Small intestine (tissue), 7 donors: ENCODE measurements around the gene ZNF777. TPM values are rescaled to one million over a fixed set of nuclear protein-coding genes. Genes with fewer than 3 reads are reported as not detected.
"Not testable (repeated sequence)": the region's sequence is repeated elsewhere in the genome, so short reads cannot be mapped to it uniquely, and the experiment has no call there.

ENCODE experiments used
- DNase-seq, 2 donors: peaks; one replicate each; pipeline versions ENCODE4 v3.0.0 to v3.0.0-alpha.2; 2013
- FAIRE-seq: peaks from 2 replicates; lab custom pipeline; 2012; peaks lifted over from hg19 to GRCh38; lab: Jason Lieb, UNC
- H3K27ac ChIP-seq, 3 donors: one replicate each; pipeline ENCODE4 v1.5.1; 2013; ENCODE audit warnings: low read length in 2 of 3, mild to moderate bottlenecking in 2 of 3, control low read depth in 1 of 3, inconsistent platforms in 1 of 3, low read depth in 1 of 3, moderate library complexity in 1 of 3
- H3K27me3 ChIP-seq, 3 donors: one replicate each; pipeline ENCODE4 v1.6.1; 2013; ENCODE audit warnings: low read length in 3 of 3, inconsistent platforms in 1 of 3; ENCODE audit not compliant: control insufficient read depth in 3 of 3, insufficient read depth in 3 of 3
- H3K36me3 ChIP-seq, 3 donors: one replicate each; pipeline ENCODE4 v1.6.1; 2013; ENCODE audit warnings: low read length in 3 of 3, inconsistent platforms in 1 of 3, low read depth in 1 of 3, mild to moderate bottlenecking in 1 of 3, moderate library complexity in 1 of 3; ENCODE audit not compliant: control insufficient read depth in 3 of 3, insufficient read depth in 2 of 3
- H3K4me1 ChIP-seq, 3 donors: one replicate each; pipeline ENCODE4 v1.6.1; 2013; ENCODE audit warnings: low read length in 2 of 3, inconsistent platforms in 1 of 3, low read depth in 1 of 3, mild to moderate bottlenecking in 1 of 3, moderate library complexity in 1 of 3; ENCODE audit not compliant: control insufficient read depth in 3 of 3, insufficient read depth in 2 of 3
- H3K4me3 ChIP-seq, 3 donors: one replicate each; pipeline ENCODE4 v1.5.1; 2013; ENCODE audit warnings: low read length in 3 of 3, control low read depth in 1 of 3, inconsistent platforms in 1 of 3, low read depth in 1 of 3, mild to moderate bottlenecking in 1 of 3, moderate library complexity in 1 of 3
- H3K9me3 ChIP-seq, 2 donors: one replicate each; pipeline ENCODE4 v1.6.1; 2013; ENCODE audit warnings: low read depth in 1 of 2, low read length in 1 of 2; ENCODE audit not compliant: control insufficient read depth in 2 of 2, insufficient read depth in 1 of 2
- WGBS, 3 donors: extraction: QIAGEN DNeasy Blood & Tissue Kit; methylation state at CpG; one replicate each; pipeline ENCODE4 v1.1.7; 2013; 5-methylcytosine and 5-hydroxymethylcytosine counted together
- polyA plus RNA-seq, 4 donors: library from polyadenylated mRNA; stranded (reverse) in 3 of 4; unstranded in 1 of 4; fragments of 200-250 nt in 3 of 4; fragments of 120-200 nt in 1 of 4; gene quantifications; one replicate each; pipeline versions ENCODE4 v1.2.1 to v1.2.3, GENCODE V29; 2013
- donor health status: healthy with polysubstance abuse.
- donor health status: control.
- donor health status: control.
- donor health status: Bipolar disorder and iron deficiency.
- donor health status: healthy.

ZNF777 gene
- polyA plus RNA-seq, 4 donors: 3.0 to 10.4 (median 6.8) TPM

GRCh38 chr7:149422914-149423301, 38.0 kb downstream of the ZNF777 start:
- DNase-seq: peak; percentile 37 to 56
- 1 to 6% (median 3%) methylated on average over 22 to 35 of the region's 35 CpGs for WGBS, 3 donors
- no peak for FAIRE-seq
- Histone ChIP-seq H3K4me1 (peaks cover 0 to 5% (median 0%) of the 10 kb centered on the region in 3 donors), H3K4me3 (peak overlapping the region; percentile 55 to 66 (median 57)), H3K27me3 (peaks cover 0 to 4% (median 0%) of the 10 kb centered on the region in 3 donors), H3K36me3 (peaks cover 0 to 5% (median 0%) of the 10 kb centered on the region in 3 donors), H3K27ac (peak overlapping the region in 2 of 3 donors; percentile 52 to 73), H3K9me3 (no peaks in the 10 kb centered on the region)

- H3K27me3 ChIP-seq: peaks cover 0 to 4% (median 0%) of the 10 kb centered on the region in 3 donors
- H3K4me1 ChIP-seq: peaks cover 0 to 5% (median 0%) of the 10 kb centered on the region in 3 donors
- H3K27ac ChIP-seq: peak overlapping the region; percentile 52 to 73 (median 53)
- WGBS, 3 donors: 2 to 3% (median 2%) methylated on average over 54 to 68 of the region's 68 CpGs
- H3K9me3 ChIP-seq: no peaks in the 10 kb centered on the region
- FAIRE-seq (no peak), DNase-seq (peak; percentile 76 to 89)
- H3K4me3 ChIP-seq: peak overlapping the region; percentile 57 to 66 (median 61)
- H3K36me3 ChIP-seq: peaks cover 0 to 5% (median 0%) of the 10 kb centered on the region in 3 donors
These were observed 38.5 kb downstream of the ZNF777 start for GRCh38 chr7:149422162-149422913.

GRCh38 chr7:149420006-149420405, 40.9 kb downstream of the ZNF777 start:
- H3K27me3 ChIP-seq: peaks cover 0 to 5% (median 0%) of the 10 kb centered on the region in 3 donors
- H3K9me3 ChIP-seq: no peaks in the 10 kb centered on the region
- no peak overlapping the region for H3K4me3 ChIP-seq
- H3K4me1 ChIP-seq: peaks cover 0 to 5% (median 0%) of the 10 kb centered on the region in 3 donors
- H3K27ac ChIP-seq: no peak overlapping the region
- FAIRE-seq (no peak), DNase-seq (no peak)
- H3K36me3 ChIP-seq: no peaks in the 10 kb centered on the region
- 81 to 89% (median 85%) methylated on average over 3 of the region's 3 CpGs for WGBS, 3 donors

GRCh38 chr7:149415391-149416071, 45.3 kb downstream of the ZNF777 start:
- DNase-seq (no peak), FAIRE-seq (no peak)
- WGBS, 3 donors: 53 to 77% (median 74%) methylated on average over 26 of the region's 26 CpGs
- H3K9me3 ChIP-seq: no peaks in the 10 kb centered on the region
- H3K4me1 ChIP-seq: no peaks in the 10 kb centered on the region
- peaks cover 0 to 5% (median 4%) of the 10 kb centered on the region in 3 donors for H3K27me3 ChIP-seq
- H3K27ac ChIP-seq: peak overlapping the region in 1 of 3 donors; percentile 1
- H3K36me3 ChIP-seq: no peaks in the 10 kb centered on the region
- peak overlapping the region in 1 of 3 donors; percentile 8 for H3K4me3 ChIP-seq

GRCh38 chr7:149414745-149415390, 46.0 kb downstream of the ZNF777 start:
- Histone ChIP-seq H3K36me3 (no peaks in the 10 kb centered on the region), H3K4me3 (peak overlapping the region in 1 of 3 donors; percentile 8), H3K4me1 (no peaks in the 10 kb centered on the region), H3K27me3 (peaks cover 0 to 5% (median 4%) of the 10 kb centered on the region in 3 donors), H3K27ac (peak overlapping the region in 1 of 3 donors; percentile 1), H3K9me3 (no peaks in the 10 kb centered on the region)
- DNase-seq: peak; percentile 3 to 60
- WGBS, 3 donors: 7 to 30% (median 22%) methylated on average over 36 of the region's 36 CpGs
- FAIRE-seq: no peak

GRCh38 chr7:149414171-149414570, 46.7 kb downstream of the ZNF777 start:
- H3K4me3 ChIP-seq: no peak overlapping the region
- H3K27ac ChIP-seq: no peak overlapping the region
- no peaks in the 10 kb centered on the region for H3K36me3 ChIP-seq
- WGBS, 3 donors: 53 to 63% (median 60%) methylated on average over 5 of the region's 5 CpGs
- no peaks in the 10 kb centered on the region for H3K9me3 ChIP-seq
- no peak for FAIRE-seq
- DNase-seq: no peak
- no peaks in the 10 kb centered on the region for H3K4me1 ChIP-seq
- peaks cover 0 to 5% (median 4%) of the 10 kb centered on the region in 3 donors for H3K27me3 ChIP-seq

GRCh38 chr7:149413083-149413482, 47.8 kb downstream of the ZNF777 start:
- H3K4me1 ChIP-seq, H3K4me3 ChIP-seq, FAIRE-seq, H3K36me3 ChIP-seq, H3K27me3 ChIP-seq, DNase-seq, H3K27ac ChIP-seq, H3K9me3 ChIP-seq: not testable (repeated sequence)
- WGBS, 3 donors: 95 to 98% (median 97%) methylated on average over 3 of the region's 3 CpGs

- 74 to 87% (median 82%) methylated on average over 6 of the region's 6 CpGs for WGBS, 3 donors
- FAIRE-seq (no peak), DNase-seq (no peak)
- Histone ChIP-seq H3K4me1 (no peaks in the 10 kb centered on the region), H3K4me3 (no peak overlapping the region), H3K9me3 (no peaks in the 10 kb centered on the region), H3K36me3 (no peaks in the 10 kb centered on the region), H3K27ac (no peak overlapping the region), H3K27me3 (peaks cover 0 to 6% (median 3%) of the 10 kb centered on the region in 3 donors)
These were observed 51.0 kb downstream of the ZNF777 start for GRCh38 chr7:149409895-149410294.
